Activated CD8-positive, alpha-beta T cell treated with anti-CD3 and anti-CD28 coated beads for 36 hours (primary cell): ENCODE results near the gene ADARB2. TPM values are rescaled to one million over a fixed set of nuclear protein-coding genes. Genes with fewer than 3 reads are reported as not detected.

Experiments used
- ATAC-seq: fragments of 200-7000 bp; cut with Tn5 transposase; one replicate; pipeline ENCODE4 v1.10.0; 2021; ENCODE audit warnings: mild to moderate bottlenecking, moderate library complexity
- CTCF ChIA-PET: fragments of 350-600 bp; sonication (Branson Sonifier 250); formaldehyde crosslinking; loops from one replicate; lab custom pipeline; 2021; ENCODE audit warnings: antibody characterized with exemption; lab: Charles Lee
- POLR2A ChIA-PET: fragments of 350-600 bp; sonication (Branson Sonifier 250); formaldehyde crosslinking; loops from one replicate; lab custom pipeline; 2021; ENCODE audit warnings: antibody characterized with exemption; lab: Charles Lee
- DNase-seq: peaks from one replicate; pipeline ENCODE4 v3.0.0-alpha.2; 2020
- H3K27ac Mint-ChIP-seq: one replicate; pipeline ENCODE4 v1.8.0; 2021; ENCODE audit warnings: mild to moderate bottlenecking, mixed read lengths
- H3K27me3 Mint-ChIP-seq: one replicate; pipeline ENCODE4 v1.8.0; 2021; ENCODE audit warnings: mixed read lengths
- H3K36me3 Mint-ChIP-seq: one replicate; pipeline ENCODE4 v1.8.0; 2021; ENCODE audit warnings: low read depth, mixed read lengths
- H3K4me1 Mint-ChIP-seq: one replicate; pipeline ENCODE4 v1.8.0; 2021; ENCODE audit warnings: low read depth, mixed read lengths
- H3K4me3 Mint-ChIP-seq: one replicate; pipeline ENCODE4 v1.8.0; 2021; ENCODE audit warnings: mild to moderate bottlenecking, moderate library complexity, mixed read lengths
- H3K9me3 Mint-ChIP-seq: one replicate; pipeline ENCODE4 v1.8.0; 2021; ENCODE audit warnings: mixed read lengths
- intact Hi-C: fragments of 100-400 bp; cut with micrococcal nuclease; formaldehyde crosslinking; loops from one replicate; pipeline ENCODE4 v1.10.0; 2022
- total RNA-seq, 2 experiments: library from RNA; stranded (reverse); gene quantifications; one replicate each; pipeline ENCODE4 v1.2.3, GENCODE V29; 2021
- TF ChIP-seq, protein P1 (sequence below): fragments of 200-600 bp; IDR thresholded peaks from one replicate; pipeline ENCODE4 v1.8.0; 2022; ENCODE audit warnings: antibody characterized with exemption, mild to moderate bottlenecking

ADARB2 gene
- total RNA-seq, 2 experiments from 2014 or later: 1.3 to 1.6 TPM

DNA sequence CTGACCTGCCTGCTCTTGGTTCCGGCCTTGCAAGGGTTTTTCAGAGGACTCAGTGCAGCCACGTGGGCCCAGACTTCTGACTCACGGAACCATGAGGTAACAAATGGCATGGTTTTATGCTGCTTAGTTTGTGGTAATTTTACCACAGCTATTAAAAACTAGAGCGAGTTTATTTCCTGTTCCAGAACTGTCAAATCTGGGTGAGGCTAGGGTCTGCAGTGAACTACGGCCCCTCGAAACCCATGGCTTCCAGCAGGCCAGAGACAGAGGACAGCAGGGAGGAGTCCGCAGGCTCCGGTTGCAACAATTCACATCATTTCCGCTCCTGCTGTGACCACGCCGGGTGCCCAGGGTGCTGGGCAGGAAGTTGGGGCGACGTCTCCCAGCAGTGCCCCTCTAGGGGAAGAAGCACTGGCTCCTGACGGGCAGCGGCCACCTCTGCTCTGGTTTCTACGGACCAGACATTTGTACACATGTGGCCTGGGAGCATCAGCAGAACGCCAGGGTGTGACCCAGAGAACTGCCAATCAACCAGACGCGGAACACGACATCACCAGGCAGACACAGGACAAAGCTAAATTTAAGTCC is 74.8 kb downstream of the ADARB2 start:
- H3K27ac Mint-ChIP-seq: no peak overlapping the region
- H3K36me3 Mint-ChIP-seq: no peaks in the 10 kb centered on the region
- POLR2A ChIA-PET: no interaction called here

DNA sequence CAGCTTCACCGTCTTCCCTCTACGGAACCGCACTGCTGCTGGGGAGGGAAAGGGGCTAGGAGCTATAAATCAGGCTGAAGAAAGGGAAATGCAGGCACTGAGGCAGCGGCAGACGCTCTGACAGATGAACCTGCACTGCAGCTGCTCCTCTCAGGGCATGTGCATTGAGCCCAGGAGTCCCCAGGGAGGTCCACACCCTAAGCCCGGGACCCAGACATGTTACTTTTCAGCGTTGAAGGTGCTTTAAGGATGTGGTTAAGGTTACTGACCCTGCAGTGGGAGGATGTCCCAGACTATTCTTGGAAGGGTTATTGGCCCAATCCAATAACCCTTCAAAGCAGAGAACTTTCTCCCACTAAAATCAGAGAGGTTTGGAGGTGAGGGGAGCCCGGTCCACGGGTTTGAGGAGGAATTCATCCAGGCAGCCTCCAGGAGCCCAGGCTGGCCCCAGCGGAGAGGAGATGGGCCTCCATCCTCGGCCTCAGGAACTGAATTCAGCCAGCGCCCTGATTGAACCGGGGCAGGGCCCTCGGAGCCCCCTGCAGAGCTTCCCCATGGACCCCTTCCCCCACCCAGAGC is 75.4 kb downstream of the ADARB2 start:
- H3K27me3 Mint-ChIP-seq: peaks cover 12% of the 10 kb centered on the region
- ATAC-seq (no peak), DNase-seq (no peak)
- no peak overlapping the region for H3K27ac Mint-ChIP-seq
- POLR2A ChIA-PET: no interaction called here
- no peak overlapping the region for H3K4me3 Mint-ChIP-seq
- H3K9me3 Mint-ChIP-seq: no peaks in the 10 kb centered on the region
- H3K36me3 Mint-ChIP-seq: no peaks in the 10 kb centered on the region
- CTCF ChIA-PET: no interaction called here
- intact Hi-C loops: no loop called here
- TF ChIP-seq, protein P1, sequence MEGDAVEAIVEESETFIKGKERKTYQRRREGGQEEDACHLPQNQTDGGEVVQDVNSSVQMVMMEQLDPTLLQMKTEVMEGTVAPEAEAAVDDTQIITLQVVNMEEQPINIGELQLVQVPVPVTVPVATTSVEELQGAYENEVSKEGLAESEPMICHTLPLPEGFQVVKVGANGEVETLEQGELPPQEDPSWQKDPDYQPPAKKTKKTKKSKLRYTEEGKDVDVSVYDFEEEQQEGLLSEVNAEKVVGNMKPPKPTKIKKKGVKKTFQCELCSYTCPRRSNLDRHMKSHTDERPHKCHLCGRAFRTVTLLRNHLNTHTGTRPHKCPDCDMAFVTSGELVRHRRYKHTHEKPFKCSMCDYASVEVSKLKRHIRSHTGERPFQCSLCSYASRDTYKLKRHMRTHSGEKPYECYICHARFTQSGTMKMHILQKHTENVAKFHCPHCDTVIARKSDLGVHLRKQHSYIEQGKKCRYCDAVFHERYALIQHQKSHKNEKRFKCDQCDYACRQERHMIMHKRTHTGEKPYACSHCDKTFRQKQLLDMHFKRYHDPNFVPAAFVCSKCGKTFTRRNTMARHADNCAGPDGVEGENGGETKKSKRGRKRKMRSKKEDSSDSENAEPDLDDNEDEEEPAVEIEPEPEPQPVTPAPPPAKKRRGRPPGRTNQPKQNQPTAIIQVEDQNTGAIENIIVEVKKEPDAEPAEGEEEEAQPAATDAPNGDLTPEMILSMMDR: no peak
- no peaks in the 10 kb centered on the region for H3K4me1 Mint-ChIP-seq

More for the DNA sequence above, 74.8 kb downstream of the ADARB2 start:
- CTCF ChIA-PET: interaction anchor here (0.7 kb wide), 1 partner anchor 41 kb away, joined by 4 read pairs; no protein-coding TSS in a partner anchor
- peaks cover 12% of the 10 kb centered on the region for H3K27me3 Mint-ChIP-seq
- H3K4me3 Mint-ChIP-seq: no peak overlapping the region
- no peak for DNase-seq
- peak; percentile 24 for ATAC-seq
- no peaks in the 10 kb centered on the region for H3K4me1 Mint-ChIP-seq
- H3K9me3 Mint-ChIP-seq: no peaks in the 10 kb centered on the region
- intact Hi-C loops: no loop called here
- TF ChIP-seq, protein P1: no peak

DNA sequence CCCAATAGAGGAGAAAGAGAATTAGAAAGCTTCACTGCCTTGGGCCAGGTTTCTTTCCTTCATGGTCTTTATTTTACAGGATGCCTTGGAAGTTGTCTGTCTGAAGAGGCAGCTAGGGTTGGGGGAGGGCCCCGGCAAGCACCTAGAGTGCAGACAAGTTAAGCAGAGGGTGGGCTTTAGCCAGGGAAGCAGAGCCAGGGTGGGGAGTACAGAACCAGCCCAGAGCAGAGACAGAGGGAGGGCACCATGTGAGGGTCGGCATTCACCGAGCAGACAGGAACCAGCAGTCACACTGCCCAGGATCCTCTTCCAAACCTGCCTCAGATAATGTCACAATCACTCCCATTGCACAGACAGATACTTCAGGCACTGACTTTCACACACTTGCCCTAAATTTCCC is 75.9 kb downstream of the ADARB2 start:
- CTCF ChIA-PET: no interaction called here

DNA sequence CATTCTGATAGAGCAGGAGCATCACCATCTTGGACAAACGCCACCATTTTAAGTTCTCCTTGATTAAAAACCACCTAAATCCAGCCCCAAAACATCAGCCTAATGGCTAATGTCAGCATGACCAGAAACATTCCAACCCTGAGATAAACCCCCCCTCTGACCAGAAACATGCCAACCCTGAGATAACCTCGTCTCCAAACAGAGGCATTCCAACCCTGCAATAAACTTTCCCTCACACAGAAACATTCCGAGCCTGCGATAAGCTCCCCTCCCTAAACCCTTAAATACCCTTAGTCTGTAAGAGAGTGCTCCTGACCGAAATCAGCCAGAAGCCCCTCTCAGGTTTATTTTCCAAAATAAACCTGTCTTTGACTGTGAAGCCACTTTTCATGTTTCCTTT is 76.5 kb downstream of the ADARB2 start:
- peaks cover 12% of the 10 kb centered on the region for H3K27me3 Mint-ChIP-seq
- H3K27ac Mint-ChIP-seq: no peak overlapping the region
- no peaks in the 10 kb centered on the region for H3K4me1 Mint-ChIP-seq
- intact Hi-C loops: no loop called here
- H3K4me3 Mint-ChIP-seq: no peak overlapping the region
- ATAC-seq (no peak), DNase-seq (no peak)
- ChIA-PET CTCF (no interaction called here), POLR2A (no interaction called here)
- H3K36me3 Mint-ChIP-seq: no peaks in the 10 kb centered on the region
- no peaks in the 10 kb centered on the region for H3K9me3 Mint-ChIP-seq
- TF ChIP-seq, protein P1: no peak

More for the DNA sequence above, 75.9 kb downstream of the ADARB2 start:
- TF ChIP-seq, protein P1: no peak
- peaks cover 12% of the 10 kb centered on the region for H3K27me3 Mint-ChIP-seq
- POLR2A ChIA-PET: no interaction called here
- ATAC-seq: no peak
- H3K4me3 Mint-ChIP-seq: no peak overlapping the region
- no peaks in the 10 kb centered on the region for H3K36me3 Mint-ChIP-seq
- H3K27ac Mint-ChIP-seq: no peak overlapping the region
- intact Hi-C loops: no loop called here
- H3K9me3 Mint-ChIP-seq: no peaks in the 10 kb centered on the region
- H3K4me1 Mint-ChIP-seq: no peaks in the 10 kb centered on the region
- no peak for DNase-seq

DNA sequence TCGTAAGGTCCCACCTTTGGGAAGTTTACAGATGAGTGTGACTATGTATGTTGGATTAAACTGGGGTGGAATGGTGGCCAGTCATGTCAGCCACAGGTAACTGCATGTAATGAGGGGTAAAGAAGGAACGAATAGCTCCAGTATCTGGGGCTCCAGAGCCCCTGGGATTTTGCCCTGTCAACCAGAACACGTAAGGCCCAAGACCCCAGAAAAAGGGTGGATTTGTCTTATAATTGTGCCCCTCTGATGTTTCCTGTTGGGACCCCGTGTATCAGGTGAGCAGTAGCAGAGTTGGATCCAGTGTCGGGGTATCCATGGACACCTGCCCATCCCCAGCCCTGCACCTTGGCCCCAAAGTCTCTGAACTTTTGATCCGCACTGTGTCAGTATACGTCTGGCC is 76.9 kb downstream of the ADARB2 start:
- Mint-ChIP-seq H3K4me3 (no peak overlapping the region), H3K36me3 (no peaks in the 10 kb centered on the region), H3K9me3 (no peaks in the 10 kb centered on the region), H3K4me1 (no peaks in the 10 kb centered on the region), H3K27me3 (peaks cover 12% of the 10 kb centered on the region), H3K27ac (no peak overlapping the region)
- TF ChIP-seq, protein P1: no peak
- DNase-seq (no peak), ATAC-seq (no peak)
- intact Hi-C loops: no loop called here
- ChIA-PET POLR2A (no interaction called here), CTCF (no interaction called here)
